IPS DF 6.9 (cell line): Measurements from ENCODE around the gene CES3.
"Not testable (repeated sequence)": the region's sequence is repeated elsewhere in the genome, so short reads cannot be mapped to it uniquely, and the experiment has no call there.

Experiments
- DNase-seq: peaks from one replicate; pipeline ENCODE4 v3.0.0-alpha.2; 2013; ENCODE audit warnings: low read depth, low spot score
- H3K27ac ChIP-seq: one replicate; pipeline ENCODE4 v1.5.1; 2013; ENCODE audit warnings: low read length, control low read depth
- H3K27me3 ChIP-seq: 2 replicates; pipeline ENCODE4 v1.6.1; 2013; ENCODE audit warnings: mild to moderate bottlenecking, low read length; ENCODE audit not compliant: control insufficient read depth, insufficient read depth
- H3K36me3 ChIP-seq: 2 replicates; pipeline ENCODE4 v1.6.1; 2013; ENCODE audit warnings: low read length; ENCODE audit not compliant: control insufficient read depth, insufficient read depth
- H3K4me1 ChIP-seq: 2 replicates; pipeline ENCODE4 v1.6.1; 2013; ENCODE audit warnings: low read length; ENCODE audit not compliant: control insufficient read depth, insufficient read depth
- H3K4me3 ChIP-seq: 2 replicates; pipeline ENCODE4 v1.5.1; 2013; ENCODE audit warnings: mild to moderate bottlenecking, low read length
- H3K9me3 ChIP-seq: 2 replicates; pipeline ENCODE4 v1.6.1; 2013; ENCODE audit warnings: low read length, inconsistent platforms; ENCODE audit not compliant: control insufficient read depth, insufficient read depth
- WGBS: extraction: QIAGEN DNeasy Blood & Tissue Kit; methylation state at CpG from one replicate; pipeline ENCODE4 v1.1.7; 2013; ENCODE audit warnings: mixed read lengths, missing lambda C conversion rate; ENCODE audit not compliant: insufficient read length, insufficient coverage; 5-methylcytosine and 5-hydroxymethylcytosine counted together

Gene CES3

DNA sequence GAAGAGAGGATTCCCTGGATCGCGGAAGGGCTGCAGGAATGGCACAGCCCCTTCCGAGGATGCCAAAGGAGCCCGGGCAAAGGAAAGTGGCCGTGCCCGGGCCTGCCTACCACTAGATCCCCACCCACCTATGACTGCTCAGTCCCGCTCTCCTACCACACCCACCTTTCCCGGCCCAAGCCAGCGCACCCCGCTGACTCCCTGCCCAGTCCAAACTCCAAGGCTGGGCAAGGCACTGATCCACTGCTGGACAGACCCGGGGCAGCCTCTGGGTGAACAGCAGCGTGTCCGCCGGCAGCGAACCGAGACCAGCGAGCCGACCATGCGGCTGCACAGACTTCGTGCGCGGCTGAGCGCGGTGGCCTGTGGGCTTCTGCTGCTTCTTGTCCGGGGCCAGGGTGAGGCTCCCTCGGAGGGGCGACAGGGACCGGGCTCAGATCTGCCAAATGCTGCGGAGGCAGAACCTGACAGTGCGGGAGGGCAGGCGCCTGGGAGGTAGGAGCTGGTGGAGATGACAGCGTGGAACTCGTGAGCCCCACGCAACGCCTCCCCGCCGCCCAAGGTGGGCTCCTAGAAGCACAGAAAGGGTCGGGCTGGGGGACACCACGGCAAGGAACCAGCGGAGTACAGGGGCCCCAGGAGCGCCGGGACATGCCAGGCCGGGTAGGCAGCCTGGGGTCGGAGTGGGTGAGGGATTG, 25.6 kb upstream of the CES3 start, which contains the start of gene CES2:
Gene CES2, plus strand, starts transcription at position 203 of the 698 bp plus-strand sequence. Its CDS starts 120 bp downstream, at position 323.
- no peaks in the 10 kb centered on the region for H3K9me3 ChIP-seq
- DNase-seq, result no peak
- WGBS, result no CpG with 5 or more reads among the region's 44 CpGs
- H3K4me1 ChIP-seq, result 0 out of 2 replicates have a peak, but pooled peaks cover 2% of the 10 kb centered on the region
- peak within 1 kb of the TSS; percentile 76; the same call in 1 of the 2 replicates for H3K4me3 ChIP-seq
- H3K36me3 ChIP-seq, result no peaks in the 10 kb centered on the region
- H3K27ac ChIP-seq, result no peak within 1 kb of the TSS
- H3K27me3 ChIP-seq, result no peaks in the 10 kb centered on the region

GRCh38 chr16:66936462-66936861, 24.6 kb upstream of the CES3 start:
- no CpG with 5 or more reads among the region's 6 CpGs for WGBS
- 0 out of 2 replicates have a peak, but pooled peaks cover 2% of the 10 kb centered on the region for H3K4me1 ChIP-seq
- H3K4me3 ChIP-seq, result no peak overlapping the region
- no peak overlapping the region for H3K27ac ChIP-seq
- peaks cover 5% of the 10 kb centered on the region for H3K36me3 ChIP-seq
- DNase-seq, result no peak
- H3K27me3 ChIP-seq, result no peaks in the 10 kb centered on the region
- H3K9me3 ChIP-seq, result no peaks in the 10 kb centered on the region

GRCh38 chr16:66936889-66937554, 24.0 kb upstream of the CES3 start:
- no CpG with 5 or more reads among the region's 4 CpGs for WGBS

GRCh38 chr16:66937725-66938337, 23.2 kb upstream of the CES3 start:
- no peak overlapping the region for H3K27ac ChIP-seq
- DNase-seq, result no peak
- no CpG with 5 or more reads among the region's 10 CpGs for WGBS
- H3K9me3 ChIP-seq, result no peaks in the 10 kb centered on the region
- peaks cover 10% of the 10 kb centered on the region for H3K36me3 ChIP-seq
- H3K4me1 ChIP-seq, result 0 out of 2 replicates have a peak, but pooled peaks cover 2% of the 10 kb centered on the region
- no peak overlapping the region for H3K4me3 ChIP-seq
- H3K27me3 ChIP-seq, result no peaks in the 10 kb centered on the region

More at GRCh38 chr16:66936889-66937554, 24.0 kb upstream of the CES3 start:
- no peaks in the 10 kb centered on the region for H3K9me3 ChIP-seq
- 0 out of 2 replicates have a peak, but pooled peaks cover 2% of the 10 kb centered on the region for H3K4me1 ChIP-seq
- H3K27ac ChIP-seq, result no peak overlapping the region
- H3K4me3 ChIP-seq, result no peak overlapping the region
- no peaks in the 10 kb centered on the region for H3K27me3 ChIP-seq
- H3K36me3 ChIP-seq, result peaks cover 8% of the 10 kb centered on the region
- no peak for DNase-seq

DNA sequence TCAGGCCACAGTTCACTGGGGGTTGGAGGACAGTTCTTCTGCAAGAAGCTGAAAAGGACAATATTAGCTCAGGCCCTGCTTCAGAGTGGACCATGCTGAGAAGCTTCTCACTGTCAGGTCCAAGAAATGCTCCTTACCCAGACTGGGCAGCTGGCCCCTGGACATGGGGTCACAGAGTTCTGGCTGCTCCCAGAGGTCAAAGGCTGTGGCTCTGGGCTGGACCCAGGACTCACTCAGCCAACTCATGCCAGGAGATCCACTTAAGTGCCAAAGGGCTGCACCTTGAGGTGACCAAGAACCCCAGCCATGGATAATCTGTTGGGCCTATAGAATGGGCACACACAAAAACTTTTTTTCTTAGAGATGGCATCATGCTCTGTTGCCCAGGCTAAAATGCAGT, 21.7 kb upstream of the CES3 start:
- no peak overlapping the region for H3K27ac ChIP-seq
- H3K27me3 ChIP-seq, result no peaks in the 10 kb centered on the region
- H3K36me3 ChIP-seq, result peaks cover 10% of the 10 kb centered on the region
- H3K4me1 ChIP-seq, result no peaks in the 10 kb centered on the region
- DNase-seq, result no peak
- no peak overlapping the region for H3K4me3 ChIP-seq
- no peaks in the 10 kb centered on the region for H3K9me3 ChIP-seq

- no CpG with 5 or more reads among the region's 16 CpGs for WGBS
Observed at GRCh38 chr16:66940236-66940635, 20.8 kb upstream of the CES3 start.

DNA sequence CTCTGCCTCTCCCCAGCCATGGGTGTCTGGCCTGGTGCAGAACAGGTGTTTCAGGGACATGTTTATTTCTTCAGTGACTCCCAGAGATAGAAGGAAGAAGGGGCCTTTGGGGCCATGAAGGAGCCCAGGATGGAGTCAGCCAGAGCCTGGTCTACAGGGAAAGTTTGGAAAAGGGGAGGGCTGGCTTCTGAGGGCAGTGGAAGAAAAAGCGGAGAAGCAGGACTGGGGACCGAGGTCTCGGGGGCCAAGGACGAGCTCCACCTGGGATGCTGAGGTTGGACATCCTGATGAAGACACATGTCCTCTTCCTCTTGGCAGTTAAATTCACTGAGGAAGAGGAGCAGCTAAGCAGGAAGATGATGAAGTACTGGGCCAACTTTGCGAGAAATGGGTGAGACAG, 18.1 kb upstream of the CES3 start:
- H3K36me3 ChIP-seq, result peaks cover 10% of the 10 kb centered on the region
- H3K27me3 ChIP-seq, result peaks cover 6% of the 10 kb centered on the region; the same call in 1 of the 2 replicates
- no peak overlapping the region for H3K4me3 ChIP-seq
- no peak for DNase-seq
- no CpG with 5 or more reads among the region's 5 CpGs for WGBS
- H3K27ac ChIP-seq, result no peak overlapping the region
- 0 out of 2 replicates have a peak, but pooled peaks cover 1% of the 10 kb centered on the region for H3K4me1 ChIP-seq
- no peaks in the 10 kb centered on the region for H3K9me3 ChIP-seq

More at GRCh38 chr16:66940236-66940635, 20.8 kb upstream of the CES3 start:
- Histone ChIP-seq H3K4me1 (no peaks in the 10 kb centered on the region), H3K4me3 (no peak overlapping the region), H3K36me3 (peaks cover 10% of the 10 kb centered on the region), H3K27ac (no peak overlapping the region), H3K9me3 (no peaks in the 10 kb centered on the region), H3K27me3 (no peaks in the 10 kb centered on the region)
- DNase-seq, result no peak

- Histone ChIP-seq H3K27me3 (peaks cover 12% of the 10 kb centered on the region), H3K4me3 (no peak overlapping the region), H3K36me3 (peaks cover 10% of the 10 kb centered on the region), H3K27ac (no peak overlapping the region), H3K9me3 (no peaks in the 10 kb centered on the region), H3K4me1 (0 out of 2 replicates have a peak, but pooled peaks cover 1% of the 10 kb centered on the region)
- no CpG with 5 or more reads among the region's 15 CpGs for WGBS
- no peak for DNase-seq
Observed at GRCh38 chr16:66943426-66944053, 17.5 kb upstream of the CES3 start.

DNA sequence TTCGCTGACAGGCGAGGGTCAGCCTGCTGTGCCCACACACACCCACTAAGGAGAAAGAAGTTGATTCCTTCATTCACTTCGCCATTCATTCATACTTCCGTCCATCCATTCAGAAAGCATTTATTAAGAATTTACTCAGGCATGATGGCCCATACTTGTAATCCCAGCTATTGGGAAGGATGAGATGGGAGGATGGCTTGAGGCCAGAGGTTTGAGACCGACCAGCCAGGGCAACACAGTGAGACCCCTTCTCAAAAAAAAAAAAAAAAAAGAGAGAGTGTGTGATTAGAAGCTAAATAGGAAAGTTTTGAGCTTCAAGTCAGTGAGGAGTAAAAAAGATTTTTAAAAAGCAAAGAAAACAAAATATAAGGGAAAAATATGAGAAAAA, 17.0 kb upstream of the CES3 start:
- DNase-seq, result no peak
- peaks cover 10% of the 10 kb centered on the region for H3K36me3 ChIP-seq
- H3K4me3 ChIP-seq, result no peak overlapping the region
- H3K4me1 ChIP-seq, result 0 out of 2 replicates have a peak, but pooled peaks cover 1% of the 10 kb centered on the region
- H3K27ac ChIP-seq, result no peak overlapping the region
- peaks cover 17% of the 10 kb centered on the region for H3K27me3 ChIP-seq
- no CpG with 5 or more reads among the region's 5 CpGs for WGBS
- no peaks in the 10 kb centered on the region for H3K9me3 ChIP-seq

GRCh38 chr16:66944971-66945370, 16.1 kb upstream of the CES3 start:
- WGBS, result no CpG with 5 or more reads among the region's 9 CpGs
- not testable (repeated sequence) for DNase-seq

More at GRCh38 chr16:66944971-66945370, 16.1 kb upstream of the CES3 start:
- not testable (repeated sequence) for H3K36me3 ChIP-seq, H3K4me1 ChIP-seq, H3K9me3 ChIP-seq, H3K27ac ChIP-seq, H3K4me3 ChIP-seq
- H3K27me3 ChIP-seq, result peaks cover 25% of the 10 kb centered on the region
